Activated CD8-positive, alpha-beta memory T cell treated with anti-CD3 and anti-CD28 coated beads, Interleukin-2, amount 50 U/mL, for 1 hour (primary cell): ENCODE measurements around the gene TMEM217.
A peak's percentile ranks its signal among the peaks of the same experiment; 100 is the strongest.
"Not testable (repeated sequence)": the region's sequence is repeated elsewhere in the genome, so short reads cannot be mapped to it uniquely, and the experiment has no call there.

Experiments
- DNase-seq: peaks from one replicate; pipeline ENCODE4 v3.0.0-alpha.2; 2020; ENCODE audit errors: extremely low read depth

The TMEM217 gene

DNA sequence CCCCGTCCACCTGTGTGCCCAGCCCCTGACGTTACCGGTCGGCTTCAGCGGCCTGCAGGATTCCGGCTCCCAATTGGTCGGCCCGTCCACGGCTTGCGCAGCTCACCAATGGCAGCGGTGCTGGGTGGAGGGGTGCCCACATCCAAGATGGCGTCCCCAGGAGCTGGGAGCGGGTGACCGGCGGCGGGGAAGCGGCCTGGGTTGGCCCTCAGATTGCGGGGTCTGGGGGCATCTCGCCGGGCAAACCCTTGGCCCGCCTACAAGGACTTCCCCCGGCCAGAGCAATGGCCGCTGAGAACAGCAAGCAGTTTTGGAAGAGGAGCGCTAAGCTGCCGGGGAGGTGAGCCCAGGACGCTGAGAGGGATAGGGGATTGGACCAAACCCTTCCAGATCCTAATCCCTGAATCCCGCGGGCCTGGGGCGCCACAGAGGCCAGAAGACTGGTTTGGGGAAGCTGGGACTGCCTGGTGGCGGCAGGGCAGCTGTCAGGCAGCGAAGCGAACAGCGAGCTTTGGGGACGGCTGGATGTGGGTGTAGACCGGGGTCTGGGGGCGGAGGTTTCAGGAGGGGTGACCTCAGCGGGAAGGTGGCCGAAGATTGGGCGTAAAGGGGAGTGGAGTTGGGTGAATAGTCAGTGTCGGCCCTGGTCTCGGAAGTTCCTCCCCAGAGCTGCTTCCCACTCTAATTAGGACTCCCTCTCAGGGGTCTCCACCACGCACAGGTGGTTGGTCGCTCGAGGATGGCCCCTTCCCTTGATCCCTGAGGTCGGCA is at the start of gene TMEM217, which contains the start of gene TBC1D22B:
TMEM217 (minus strand) TSS at position 511 of the 771 bp plus-strand sequence. CDS start 39,114 bp downstream, outside the sequence.
TBC1D22B (plus strand) TSS at position 139 of the 771 bp plus-strand sequence; CDS start at position 285, 146 bp downstream.
- DNase-seq: peak; percentile 86

- not testable (repeated sequence) for DNase-seq
These were observed 49.5 kb upstream of the TMEM217 start for GRCh38 chr6:37307484-37307883.

GRCh38 chr6:37306624-37307222 is 48.8 kb upstream of the TMEM217 start:
- no peak for DNase-seq

GRCh38 chr6:37305841-37306425 is 48.0 kb upstream of the TMEM217 start:
- no peak for DNase-seq

DNA sequence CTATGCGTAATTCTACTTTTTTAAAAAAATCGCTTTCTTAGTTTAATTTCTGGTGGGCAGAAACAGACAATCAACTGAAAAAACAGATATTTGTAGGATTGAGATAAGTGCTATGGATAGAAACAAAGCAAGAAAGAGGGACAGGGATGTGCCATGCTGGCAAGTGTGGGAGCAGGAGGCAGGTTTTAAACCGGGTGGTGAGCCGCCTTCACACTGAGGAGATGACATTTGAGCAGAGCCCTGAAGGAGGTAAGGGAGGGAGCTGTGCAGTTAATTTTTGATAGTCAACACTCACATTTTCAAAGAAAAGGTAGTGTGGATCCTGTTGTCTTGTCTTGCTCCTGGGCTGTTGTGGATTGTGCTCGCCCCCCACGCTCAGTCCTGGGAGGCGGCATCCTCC is 46.8 kb upstream of the TMEM217 start:
- DNase-seq: no peak

DNA sequence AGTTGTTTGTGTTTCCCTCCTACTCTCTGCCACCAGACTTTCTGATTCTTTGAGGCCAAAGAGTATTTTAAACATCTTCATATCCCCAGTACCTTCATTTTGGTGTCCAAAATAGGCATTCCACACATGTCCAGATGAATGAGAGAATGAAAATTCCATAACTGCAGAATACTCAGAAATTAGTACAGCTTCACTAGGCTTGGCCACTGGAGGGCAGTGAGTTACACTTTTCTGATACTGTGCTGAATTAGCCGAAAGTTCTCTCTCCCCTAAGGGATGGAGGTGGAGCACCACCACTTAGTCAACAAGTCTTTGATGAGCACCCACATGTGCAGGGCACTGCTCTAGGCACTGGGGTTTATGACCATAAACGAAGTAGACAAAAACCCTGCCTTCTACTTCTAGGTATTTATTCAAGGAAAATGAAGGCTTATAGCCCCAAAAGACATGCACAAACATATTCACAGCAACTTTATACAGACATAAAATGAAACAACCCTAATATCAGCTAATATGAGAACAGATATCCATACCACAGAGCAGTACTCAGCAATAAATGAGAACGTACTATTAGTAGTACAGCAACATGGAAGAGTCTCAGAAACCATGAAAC is 46.1 kb upstream of the TMEM217 start:
- no peak for DNase-seq

DNA sequence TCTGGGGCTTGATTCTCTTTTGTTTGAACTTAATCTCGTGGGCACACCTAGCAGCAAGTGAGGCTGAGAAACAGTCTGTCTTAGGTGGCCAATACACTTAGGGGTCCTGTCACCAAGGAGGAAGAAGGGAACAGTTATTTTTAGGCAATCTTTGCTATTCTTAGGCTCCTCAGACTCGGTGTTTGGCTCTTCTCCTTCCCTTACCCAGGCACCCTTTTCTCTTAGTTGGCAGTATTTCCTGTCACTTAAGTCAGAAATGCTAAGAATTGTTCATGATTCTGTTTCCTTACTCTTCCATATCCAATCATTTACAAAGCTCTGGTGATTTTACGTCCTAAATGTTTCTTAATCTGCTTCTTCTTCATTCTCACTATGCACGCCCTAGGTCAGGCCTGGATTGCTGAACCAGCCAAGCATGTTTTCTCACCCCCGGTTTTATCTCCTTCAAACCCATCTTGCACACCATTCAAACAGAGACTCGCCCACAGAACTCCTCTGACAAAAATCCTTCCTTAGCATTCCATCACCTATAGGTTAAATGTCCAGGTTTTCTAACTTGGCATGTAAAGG is 45.2 kb upstream of the TMEM217 start:
- no peak for DNase-seq

DNA sequence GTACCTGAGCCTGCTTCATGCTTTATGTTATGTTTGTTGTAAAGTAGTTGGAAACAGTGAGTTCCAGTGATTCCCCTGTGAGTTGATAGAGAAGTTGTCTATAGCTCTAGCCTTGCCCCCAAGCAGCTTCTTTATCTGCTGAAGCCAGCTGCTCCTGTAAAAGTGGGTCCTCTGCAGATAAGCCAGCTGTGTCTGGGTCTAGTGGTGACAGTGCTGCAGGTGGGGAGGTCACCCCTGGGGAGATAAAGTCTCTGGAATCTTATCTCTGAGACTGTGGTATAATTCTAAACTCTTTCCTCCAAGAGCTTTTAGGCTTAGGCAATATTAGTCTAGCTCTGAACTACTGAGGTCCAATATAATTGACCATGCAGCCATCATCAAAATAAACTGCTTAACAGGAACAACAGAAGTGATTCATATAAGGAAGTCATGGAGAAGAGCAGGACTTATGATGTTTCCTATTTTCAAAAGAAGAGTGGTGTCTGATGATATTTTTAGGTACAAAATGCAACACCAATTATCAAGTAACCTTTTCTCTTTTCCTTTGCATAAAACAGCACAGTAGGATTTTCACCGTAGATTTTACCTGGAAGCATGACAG is 44.2 kb upstream of the TMEM217 start:
- no peak for DNase-seq

DNA sequence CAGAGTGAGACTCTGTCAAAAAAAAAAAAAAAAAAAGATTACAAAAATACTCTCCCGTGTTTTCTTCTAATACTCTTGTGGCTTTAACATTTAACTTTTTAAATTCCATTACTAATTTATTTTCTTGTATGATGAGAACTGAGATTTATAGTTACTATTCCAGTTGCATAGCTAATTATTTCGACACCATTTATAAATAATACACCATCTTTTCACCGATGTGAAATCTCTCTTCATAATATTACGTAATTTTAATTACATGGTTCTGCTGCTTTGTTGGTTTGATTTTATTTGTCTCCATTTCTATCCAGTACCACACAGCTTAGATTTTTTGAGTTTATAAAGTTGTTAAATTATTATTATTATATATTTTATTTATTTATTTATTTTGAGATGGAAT is 42.0 kb upstream of the TMEM217 start:
- DNase-seq: no peak

DNA sequence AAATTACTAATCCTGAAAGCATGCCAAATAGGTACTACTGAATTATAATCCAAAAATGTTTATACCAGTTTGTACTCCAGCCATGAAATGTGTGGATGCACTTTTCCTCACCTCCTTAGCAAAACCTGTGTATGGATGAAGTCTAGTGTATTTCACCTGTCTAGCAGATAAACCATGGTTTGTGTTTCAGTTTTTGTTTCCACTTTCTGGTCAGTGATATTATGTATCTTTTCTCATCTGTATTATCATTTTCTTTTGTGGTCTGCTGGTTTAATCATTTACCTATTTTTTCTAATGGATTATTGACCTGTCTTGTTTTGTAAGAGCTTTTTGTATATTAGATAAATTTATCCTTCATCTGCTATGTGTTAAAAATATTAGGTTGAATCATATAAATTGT is 41.0 kb upstream of the TMEM217 start:
- DNase-seq: no peak

DNA sequence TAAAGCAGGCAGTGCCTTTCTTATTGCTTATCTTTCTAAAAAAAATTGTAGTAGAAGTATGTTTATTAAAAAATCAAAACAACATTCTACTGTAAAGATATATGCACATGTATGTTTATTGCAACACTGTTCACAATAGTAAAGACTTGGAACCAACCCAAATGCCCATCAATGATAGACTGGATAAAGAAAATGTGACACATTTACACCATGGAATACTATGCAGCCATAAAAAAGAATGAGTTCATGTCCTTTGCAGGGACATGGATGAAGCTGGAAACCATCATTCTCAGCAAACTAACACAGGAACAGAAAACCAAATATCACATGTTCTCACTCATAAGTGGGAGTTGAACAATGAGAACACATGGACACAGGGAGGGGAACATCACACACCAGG is 39.7 kb upstream of the TMEM217 start:
- DNase-seq: not testable (repeated sequence)

DNA sequence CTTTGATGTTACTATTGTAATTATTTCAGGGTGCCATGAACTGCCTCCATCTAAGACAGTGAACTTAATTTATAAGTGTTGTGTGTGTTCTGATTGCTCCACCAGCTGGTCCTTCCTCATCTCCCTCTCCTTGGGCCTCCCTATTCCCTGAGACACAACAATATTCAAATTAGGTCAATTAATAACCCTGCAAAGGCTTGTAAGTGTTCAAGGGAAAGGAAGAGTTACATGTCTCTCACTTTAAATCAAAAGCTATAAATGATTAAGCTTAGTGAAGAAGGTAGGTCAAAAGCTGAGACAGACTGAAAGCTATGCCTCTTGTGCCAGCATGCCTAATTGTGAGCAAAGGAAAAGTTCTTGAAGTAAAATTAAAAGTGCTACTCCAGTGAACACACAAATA is 35.5 kb upstream of the TMEM217 start:
- no peak for DNase-seq

- DNase-seq: no peak
These were observed 32.0 kb upstream of the TMEM217 start for GRCh38 chr6:37289931-37290330.

DNA sequence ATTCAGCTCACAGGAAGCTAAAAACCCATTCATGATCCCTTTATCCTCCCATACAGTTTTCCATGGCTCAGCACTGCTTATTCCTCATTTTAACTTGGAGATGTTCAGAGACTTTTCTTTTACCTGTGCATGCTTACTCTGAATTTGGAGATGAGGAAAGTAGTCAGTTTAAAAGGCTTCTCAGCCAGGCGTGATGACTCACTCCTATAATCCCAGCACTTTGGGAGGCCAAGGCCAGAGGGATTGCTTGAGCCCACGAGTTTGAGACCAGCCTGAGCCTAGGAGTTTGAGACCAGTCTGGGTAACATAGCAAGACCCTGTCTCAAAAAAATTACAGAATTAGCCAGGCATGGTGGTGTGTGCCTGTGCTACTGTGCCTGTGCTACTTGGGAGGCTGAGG is 30.3 kb upstream of the TMEM217 start:
- no peak for DNase-seq

- DNase-seq: no peak
These were observed 29.7 kb upstream of the TMEM217 start for GRCh38 chr6:37287519-37288157.

DNA sequence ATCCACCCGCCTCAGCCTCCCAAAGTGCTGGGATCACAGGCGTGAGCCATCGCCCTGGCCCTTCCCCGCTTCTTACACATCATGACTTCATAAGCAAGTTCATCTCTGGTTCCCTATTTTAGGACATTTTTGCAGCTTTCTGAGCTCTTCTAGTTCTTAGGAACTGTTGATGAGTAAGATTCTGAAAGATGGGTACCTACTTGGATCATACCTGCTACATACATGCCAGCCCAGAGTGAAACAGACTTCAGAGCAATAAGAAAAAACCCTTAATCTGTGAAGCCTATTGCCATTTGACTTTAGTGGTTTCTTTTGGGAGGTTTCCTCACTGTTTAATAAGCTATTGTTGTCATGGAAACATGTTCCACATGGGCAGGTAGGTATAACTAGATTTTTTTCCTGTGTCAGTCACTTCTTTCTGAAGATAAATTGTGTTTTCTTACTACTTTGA is 27.9 kb upstream of the TMEM217 start:
- no peak for DNase-seq

DNA sequence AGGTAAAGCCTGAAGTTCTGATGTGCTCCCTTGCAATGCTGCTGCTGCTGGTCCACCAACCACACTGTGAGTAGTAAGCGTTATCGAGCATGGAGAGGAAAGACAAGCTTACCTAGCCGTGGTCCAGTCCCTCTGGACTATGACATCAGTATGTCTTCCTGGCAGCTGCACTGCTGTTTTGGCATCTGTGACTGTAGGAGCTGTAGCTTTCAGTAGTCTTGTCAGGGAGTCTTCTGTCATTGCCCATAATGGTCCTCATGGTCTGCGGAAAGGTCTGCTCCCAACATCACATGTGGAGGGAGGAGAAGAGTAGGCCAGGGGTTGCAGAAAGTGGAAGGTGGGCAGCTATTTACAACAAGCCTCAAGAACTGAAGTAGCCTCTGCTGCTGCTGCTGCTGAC is 26.8 kb upstream of the TMEM217 start:
- no peak for DNase-seq

GRCh38 chr6:37283671-37284151 is 25.8 kb upstream of the TMEM217 start:
- no peak for DNase-seq

GRCh38 chr6:37283268-37283667 is 25.3 kb upstream of the TMEM217 start:
- no peak for DNase-seq

DNA sequence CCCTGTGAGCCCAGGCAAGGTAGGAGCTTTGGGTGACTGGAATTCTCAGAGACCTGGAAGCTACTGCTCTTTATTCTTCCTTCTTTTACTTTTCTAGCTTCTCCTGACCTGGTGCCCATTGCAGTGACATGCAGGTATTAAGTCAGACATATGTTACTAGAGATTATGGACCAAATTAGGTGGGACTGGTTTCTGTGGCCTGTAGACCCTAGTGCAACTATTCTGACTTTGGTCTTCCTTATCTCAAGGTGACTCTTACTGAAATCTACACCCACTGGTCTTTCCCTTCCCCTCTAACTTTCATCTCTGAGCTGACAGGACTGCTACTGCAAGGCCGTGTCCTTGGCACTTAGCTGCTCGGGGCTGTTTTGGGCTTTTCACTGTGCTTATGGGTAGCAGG is 24.4 kb upstream of the TMEM217 start:
- DNase-seq: no peak
